Upper lobe of left lung (tissue), 4 donors: ENCODE data around the gene SEMA7A.

Source experiments
- CTCF ChIP-seq, 6 experiments: fragments of 450-650 bp in 4 of 6; fragments of 200-600 bp in 2 of 6; sonication (generic) in 2 of 6; IDR thresholded peaks; one replicate each; pipeline ENCODE4 v1.5.1; 2016 to 2019; ENCODE audit warnings: antibody characterized with exemption in 6 of 6
- POLR2A ChIP-seq, 4 donors: fragments of 450-650 bp; IDR thresholded peaks; one replicate each; pipeline ENCODE4 v1.5.1; 2016 to 2017; ENCODE audit warnings: antibody characterized with exemption in 4 of 4, mild to moderate bottlenecking in 2 of 4

GRCh38 chr15:74393423-74393822, 40.3 kb downstream of the SEMA7A start:
- no peak for TF ChIP-seq POLR2A (IDR thresholded peaks at IDR 0.05)
- TF ChIP-seq CTCF (IDR thresholded peaks at IDR 0.05) = no peak
